ENCODE measurements around the gene CACNA2D1. TPM values are rescaled to one million over a fixed set of nuclear protein-coding genes. Genes with fewer than 3 reads are reported as not detected.

Gene CACNA2D1
- polyA plus RNA-seq, 1 donor, result 33.9 TPM

DNA sequence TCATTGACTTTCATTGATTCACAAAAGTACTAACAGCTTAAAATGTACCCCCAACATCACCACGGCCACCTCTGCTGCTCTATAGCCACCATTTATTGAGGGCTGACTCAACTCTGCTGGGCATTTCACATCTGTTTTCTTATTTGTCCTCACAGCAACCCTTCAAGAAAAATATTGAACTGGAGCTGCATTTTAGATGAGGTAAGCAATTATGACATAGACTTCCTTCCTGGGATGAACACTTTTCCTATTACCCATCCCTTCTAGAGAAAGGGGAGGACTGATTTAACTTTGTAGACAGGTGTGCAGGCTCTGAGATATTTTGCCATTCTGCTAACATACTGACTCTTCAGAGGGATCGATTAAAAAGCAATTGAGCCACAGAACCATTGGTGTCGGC, 217.4 kb downstream of the CACNA2D1 start:
- no peak for DNase-seq

DNA sequence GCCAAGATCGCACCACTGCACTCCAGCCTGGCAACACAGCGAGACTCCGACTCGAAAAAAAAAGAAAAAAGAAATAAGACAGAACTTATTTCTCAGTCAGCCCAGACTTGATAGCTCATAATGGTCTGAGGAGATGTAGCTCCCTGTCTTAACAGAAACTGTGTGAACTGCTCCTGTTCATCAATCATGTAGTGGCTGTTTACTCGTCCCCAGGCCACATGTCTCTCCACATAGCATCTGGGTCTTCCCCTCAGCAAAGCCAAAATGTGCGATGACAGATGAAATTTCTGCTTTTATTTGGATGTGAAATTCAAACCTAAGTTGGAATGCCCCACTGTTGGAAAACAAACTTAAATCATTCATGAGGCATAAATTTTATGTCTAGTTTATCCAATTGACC, 219.0 kb downstream of the CACNA2D1 start:
- DNase-seq, result no peak

DNA sequence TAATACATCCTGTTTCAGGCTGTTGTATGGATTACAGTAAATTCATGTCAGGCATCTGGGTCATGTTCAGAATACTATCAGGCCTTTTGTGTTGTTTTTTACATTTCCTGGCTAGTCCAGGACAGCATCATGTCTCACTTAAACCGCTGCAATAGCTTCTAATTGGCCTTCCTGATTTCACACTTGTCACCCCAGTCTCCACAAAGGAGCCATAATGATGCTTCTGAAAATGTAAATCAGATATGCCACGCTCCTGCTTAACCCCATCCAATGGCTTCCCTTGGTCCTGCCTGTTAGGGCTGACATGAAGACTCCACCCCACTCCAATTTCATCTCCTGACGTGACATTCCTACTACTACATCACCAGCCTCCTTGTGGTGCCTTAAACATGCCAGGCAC, 220.0 kb downstream of the CACNA2D1 start:
- no peak for DNase-seq

DNA sequence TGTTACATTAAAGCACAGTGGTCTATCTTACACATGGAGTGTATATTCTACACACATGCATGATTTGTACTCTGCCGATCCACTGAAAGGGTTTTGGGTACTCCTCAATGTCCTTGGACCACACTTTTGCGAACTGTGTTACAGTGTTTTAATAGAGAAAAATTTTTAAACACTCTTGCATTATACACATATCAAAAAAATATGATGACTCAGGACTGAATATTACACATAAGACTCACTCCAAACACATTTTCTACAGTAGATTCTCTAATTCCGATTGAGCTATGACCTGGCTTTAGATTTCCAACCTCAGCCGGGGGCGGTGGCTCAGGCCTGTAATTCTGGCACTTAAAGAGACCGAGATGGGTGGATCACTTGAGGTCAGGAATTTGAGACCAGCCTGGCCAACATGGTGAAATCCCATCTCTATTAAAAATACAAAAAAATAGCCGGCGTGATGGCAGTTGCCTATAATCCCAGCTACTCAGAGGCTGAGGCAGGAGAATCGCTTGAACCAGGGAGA, 222.4 kb downstream of the CACNA2D1 start:
- DNase-seq, result no peak

DNA sequence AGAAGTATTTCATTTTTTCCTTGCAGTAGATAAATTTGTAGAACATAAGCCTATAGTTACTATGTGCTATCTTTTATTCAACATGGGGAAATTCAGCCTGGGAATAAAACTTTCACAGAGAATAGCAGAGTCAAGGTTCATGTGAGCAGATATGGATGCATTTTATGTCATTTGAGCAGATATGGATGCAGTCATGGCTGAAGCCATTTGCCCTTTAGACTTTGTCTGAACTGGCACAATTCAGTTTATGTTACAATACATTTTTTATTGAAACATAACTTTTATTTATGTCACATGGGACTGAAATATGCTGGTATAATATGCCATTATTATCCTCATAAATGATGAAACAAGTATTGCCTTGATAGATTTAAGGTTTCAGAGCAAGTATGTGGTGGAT, 231.1 kb downstream of the CACNA2D1 start:
- no peak for DNase-seq

DNA sequence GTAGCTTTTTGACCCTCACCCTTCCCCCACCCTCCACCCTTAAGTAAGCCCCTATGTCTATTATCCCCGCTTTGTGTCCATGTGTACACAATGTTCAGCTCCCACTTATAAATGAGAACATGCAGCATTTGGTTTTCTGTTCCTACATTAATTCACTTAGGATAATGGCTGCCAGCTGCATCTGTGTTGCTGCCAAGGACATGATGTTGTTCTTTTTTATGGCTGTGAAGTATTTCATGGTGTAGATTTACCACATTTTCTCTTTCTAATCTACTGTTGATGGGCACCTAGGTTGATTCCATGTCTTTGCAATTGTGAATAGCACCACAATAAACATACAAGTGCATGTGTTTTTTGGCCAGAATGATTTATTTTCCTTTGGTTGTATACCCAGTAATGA, 232.2 kb downstream of the CACNA2D1 start:
- no peak for DNase-seq

DNA sequence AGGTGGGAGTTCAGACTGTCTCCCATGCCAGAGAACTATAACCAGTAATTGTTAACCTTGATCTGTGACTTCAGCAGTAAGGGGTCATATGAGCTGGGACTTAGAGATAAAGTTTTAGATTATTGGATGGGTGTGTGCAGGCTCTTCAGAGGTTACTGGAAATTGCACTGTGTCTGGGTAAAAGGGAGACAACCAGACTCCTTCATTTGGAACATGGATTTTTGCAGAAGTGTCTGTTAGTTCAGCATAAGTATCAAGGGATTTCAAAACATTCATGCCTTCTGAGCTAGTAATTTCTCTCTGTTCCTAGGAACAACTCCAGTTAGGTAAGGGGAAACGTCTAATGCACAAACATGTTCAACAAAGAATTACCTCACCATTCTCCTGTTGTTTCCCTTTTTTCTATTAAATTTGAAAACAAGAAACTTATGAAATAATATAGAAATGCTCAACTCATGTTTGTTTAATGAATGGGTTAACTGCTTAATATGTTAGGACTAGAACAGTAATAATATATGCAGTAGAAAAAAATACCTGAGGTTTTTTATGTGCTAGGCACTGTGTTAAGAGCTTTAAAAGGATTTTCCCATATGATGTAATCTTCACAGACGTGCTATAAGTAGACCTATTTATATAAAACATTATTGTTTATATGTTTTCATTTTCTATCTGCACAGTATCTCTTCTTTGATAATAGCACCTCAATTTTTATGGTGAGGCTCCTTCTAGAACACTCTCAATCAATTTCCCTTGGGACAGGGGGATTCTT, 233.0 kb downstream of the CACNA2D1 start:
- no peak for DNase-seq

DNA sequence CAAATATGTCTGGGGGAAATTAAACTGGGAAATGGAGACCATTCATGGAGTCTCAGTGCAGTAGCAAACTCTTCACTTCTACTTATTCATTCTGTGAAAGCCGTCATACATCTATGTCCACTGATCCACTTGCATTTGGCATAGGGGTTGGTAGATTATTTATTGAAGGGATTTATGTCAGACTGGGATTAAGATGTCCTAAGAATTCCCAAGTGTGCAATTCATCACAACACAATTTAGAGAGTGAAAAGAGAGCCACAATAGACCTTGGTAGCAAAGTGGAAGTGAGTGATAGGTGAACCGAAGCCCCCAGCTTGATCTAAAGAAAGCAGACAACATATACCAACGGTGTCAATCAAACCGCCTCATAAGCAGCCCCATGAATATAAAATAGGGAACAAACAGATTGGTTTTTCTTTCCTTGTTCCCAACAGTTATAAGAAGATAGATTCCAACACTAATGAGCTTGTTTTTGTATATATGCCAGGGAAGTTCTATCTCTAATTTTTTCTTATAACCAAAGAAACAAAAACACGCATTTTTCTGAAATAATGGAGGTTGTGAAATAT, 234.3 kb downstream of the CACNA2D1 start:
- no peak for DNase-seq

DNA sequence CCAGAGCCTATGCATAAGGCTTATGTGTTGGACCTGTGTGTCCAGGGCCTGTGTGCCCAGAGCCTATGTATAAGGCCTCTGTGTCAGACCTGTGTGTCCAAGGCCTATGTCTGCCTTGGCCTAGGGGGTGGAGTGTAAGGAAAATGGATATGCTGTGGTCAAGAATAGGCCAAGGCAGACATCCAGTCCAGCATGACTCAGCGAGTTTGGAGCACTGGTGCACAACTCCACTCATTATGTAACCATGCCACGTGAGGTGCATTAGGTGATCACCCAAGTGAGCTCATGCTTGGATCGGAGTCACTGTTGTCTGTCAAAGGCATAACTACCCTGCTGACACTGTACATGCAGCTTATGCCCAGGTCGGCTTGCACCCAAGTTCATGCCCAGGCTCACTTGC, 238.9 kb downstream of the CACNA2D1 start:
- no peak for DNase-seq

DNA sequence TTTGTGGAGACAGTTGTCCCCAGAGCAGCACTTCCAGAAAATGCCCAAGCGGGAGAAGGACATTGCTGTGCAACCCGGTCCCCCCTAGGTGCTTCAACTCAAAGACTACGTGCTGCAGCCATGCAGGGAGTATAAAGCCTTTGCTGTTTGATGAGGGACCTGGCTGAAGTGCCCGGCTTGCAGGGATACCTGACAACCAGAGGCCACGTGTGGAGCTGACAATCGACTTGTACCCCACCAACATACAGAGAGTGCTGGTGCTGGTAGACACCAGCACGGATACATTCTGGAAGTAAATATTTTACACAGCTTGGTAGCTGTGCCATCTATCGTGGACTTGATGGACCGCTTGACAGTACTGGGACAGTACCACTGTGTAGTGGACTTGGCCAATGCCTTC, 240.6 kb downstream of the CACNA2D1 start:
- no peak for DNase-seq

DNA sequence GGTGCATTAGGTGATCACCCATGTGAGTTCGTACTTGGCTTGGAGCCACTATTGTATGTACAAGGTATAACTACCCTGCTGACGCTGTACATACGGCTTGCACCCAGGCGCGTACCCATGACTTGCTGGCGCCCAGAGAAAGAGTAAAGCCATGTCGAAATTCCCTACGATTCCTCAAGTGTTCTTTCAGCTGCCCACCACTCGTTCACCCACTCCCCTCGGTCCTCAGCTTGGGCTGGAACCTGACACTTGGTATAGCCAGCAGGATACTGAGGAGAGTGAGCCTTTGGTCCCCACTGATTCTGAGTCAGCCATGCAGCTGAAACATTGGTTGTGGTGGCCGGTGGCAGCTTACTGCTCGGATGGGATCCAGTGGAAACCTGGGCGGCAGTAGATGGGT, 241.5 kb downstream of the CACNA2D1 start:
- DNase-seq, result no peak

DNA sequence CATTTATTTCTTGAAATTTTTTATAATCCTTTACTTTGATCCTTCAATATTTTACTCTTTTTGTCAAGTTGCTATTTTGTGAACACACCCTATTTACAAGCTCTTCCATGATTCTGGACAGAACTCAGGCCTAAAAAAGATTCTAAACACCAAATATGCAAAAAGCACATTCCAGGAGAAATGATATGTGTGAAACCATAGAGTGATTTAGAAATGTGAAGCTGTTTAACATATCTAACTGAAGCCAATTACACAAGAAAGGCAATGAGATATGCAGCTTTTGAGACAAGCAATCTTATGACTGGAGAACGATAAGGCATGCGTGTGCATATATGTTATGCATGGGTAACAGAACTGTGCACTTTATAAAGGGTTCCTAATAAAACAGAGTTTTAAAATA, 243.0 kb downstream of the CACNA2D1 start:
- DNase-seq, result no peak

DNA sequence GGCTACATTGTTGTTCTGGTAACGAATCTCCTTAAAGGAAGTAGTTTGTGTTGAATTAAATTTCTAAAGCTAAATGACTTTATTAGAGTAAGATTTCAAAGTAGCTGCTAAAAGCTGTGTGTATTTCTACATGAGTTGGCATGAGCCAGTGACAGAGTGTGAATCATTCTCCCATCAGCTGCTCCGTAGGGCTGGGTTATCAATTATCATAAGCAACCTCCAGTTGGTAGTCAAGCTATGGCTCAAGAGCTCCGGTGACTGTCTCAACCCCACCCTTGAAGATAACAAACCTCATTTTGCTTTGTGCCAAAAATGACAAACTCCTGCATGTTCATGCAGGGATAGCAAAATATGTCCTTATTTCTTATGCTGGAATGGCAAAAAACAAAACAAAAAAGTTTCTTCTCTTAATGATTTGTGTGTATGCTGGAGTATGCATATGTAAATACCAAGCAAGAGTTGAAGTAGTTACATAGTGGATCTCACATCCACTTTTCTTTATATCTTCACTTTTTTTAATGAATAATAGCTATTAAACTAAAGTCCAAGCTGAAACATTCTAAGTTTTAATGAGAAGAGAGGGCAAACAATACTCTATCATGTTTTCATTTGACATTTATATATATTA, 249.4 kb downstream of the CACNA2D1 start:
- DNase-seq, result no peak

DNA sequence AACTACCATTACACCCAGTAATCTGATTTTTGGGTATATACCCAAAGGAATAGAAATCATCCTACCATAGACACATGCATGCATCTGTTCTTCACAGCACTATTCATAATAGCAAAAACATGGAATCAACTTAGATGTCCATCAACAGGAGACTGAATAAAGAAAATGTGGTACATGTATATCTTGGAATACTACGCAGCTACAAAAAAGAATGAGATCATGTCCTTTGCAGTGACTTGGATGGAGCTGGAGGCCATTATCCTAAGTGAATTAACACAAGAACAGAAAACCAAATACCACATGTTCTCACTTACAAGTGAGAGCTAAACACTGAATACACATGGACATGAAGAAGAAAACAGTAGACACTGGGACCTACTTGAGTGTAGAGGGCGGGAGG, 254.9 kb downstream of the CACNA2D1 start:
- no peak for DNase-seq

DNA sequence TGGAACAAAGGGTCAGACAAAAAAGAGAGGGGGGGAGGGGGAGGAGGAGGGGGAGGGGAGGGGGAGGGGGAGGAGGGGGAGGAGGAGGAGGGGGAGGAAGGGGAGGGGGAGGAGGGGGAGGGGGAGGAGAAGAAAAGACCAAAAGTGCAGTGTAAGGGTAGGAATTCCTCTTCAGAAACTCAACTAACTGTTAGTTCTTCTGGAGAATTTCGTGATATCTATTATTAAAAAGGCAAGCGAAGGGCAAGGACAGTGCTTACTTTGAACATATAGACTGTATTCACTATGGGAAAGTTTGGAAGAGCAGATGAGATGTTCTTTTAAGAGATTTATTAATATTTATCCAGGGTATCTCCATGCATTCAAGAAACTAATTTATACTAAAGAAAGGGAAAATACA, 258.1 kb downstream of the CACNA2D1 start:
- DNase-seq, result no peak

DNA sequence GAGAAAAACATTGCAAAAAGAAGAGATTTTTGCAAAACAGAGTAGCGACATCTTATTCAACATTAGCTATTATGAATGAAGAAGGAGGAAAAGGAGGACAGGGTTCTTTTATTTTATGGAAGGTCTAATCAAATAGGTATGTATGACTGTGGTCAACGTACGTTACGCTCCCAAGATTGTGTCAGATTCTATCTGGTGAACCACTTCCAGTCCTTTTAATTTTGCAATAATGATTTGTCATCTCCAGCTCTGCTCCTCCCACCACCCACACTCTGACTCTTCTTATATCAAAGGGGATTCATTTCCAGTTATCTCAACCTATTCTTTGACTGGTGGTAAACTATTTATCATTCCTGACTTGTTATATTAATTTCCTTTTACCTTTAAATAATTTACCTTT, 259.9 kb downstream of the CACNA2D1 start:
- DNase-seq, result no peak

DNA sequence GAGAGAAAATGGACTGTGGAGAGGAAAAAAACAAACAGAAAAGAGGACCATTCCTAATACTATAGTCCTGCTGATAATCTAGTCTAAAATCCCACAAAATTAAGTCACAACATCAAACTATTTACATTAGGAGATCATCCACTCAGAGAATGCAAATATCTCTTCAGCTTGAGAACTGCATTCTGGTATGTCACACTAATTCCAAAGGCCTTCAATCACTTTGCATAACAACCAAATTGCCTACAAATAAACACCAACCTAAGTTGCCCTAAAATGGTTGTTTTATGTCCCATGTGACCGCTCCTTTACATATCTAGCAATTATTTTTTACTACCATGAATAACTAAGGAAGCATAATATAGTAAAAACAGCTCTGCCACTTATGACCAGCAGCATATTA, 264.3 kb downstream of the CACNA2D1 start:
- no peak for DNase-seq

DNA sequence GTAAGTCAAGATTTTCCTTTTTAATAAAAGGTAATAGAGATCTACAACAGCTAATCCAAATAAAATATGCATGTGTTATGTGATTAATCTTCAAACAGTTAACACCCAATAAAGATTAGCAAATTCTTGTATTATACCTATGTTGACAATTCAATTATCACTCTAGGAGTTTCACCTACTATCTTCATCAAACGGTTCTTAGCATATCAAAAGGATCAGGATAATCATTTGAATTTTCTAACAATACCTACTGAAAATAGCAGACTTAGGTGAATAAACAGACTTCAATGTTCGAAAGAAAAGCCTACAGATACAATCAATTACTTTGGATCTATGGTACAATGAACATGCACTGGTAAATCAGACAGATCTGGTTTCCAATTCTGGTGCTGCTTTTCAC, 268.3 kb downstream of the CACNA2D1 start:
- no peak for DNase-seq

DNA sequence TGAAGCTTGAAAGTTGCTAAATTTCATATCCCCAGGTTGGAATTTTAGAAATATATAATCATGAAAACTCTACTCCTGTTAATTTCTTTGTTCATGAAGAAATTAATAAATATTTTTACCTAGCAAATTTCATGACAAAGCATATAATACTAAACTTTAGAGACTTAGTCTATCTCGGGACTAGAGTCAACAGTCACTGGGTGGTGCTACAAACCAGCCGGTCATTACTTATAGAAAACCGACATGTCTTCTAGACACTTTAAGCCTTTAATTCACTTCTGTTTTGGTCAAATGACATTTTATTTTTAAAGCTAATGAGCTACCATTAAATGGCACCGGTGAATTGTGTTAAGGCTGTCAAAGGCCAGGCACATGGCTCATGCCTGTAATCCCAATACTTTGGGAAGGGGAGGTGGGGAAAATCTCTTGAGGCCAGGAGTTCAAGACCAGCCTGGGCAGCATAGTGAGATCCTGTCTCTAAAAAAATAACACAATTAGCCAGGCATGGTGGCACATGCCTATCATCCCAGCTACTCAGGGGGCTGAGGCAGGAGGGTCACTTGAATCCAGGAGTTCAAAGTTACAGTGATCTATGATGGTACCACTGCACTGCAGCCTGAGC, 270.1 kb downstream of the CACNA2D1 start:
- DNase-seq, result no peak

DNA sequence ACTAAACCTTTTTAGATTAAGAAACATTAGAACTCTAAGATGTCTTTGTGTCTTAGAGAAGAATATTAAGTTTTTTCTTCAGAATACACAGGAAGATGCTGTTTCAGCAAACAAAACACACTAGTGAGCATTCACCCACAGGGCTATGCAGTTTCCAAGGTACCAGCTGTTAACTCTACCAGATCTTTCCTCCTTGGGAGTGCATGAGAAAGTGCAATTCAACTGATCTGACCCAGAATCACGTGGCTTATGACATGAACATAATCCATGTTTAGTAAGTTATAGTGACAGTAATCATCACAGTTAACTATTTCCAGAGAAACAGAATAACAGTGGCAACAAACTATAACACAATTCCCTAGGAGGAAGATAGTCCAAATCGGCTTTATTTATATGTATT, 270.7 kb downstream of the CACNA2D1 start:
- DNase-seq, result no peak

DNA sequence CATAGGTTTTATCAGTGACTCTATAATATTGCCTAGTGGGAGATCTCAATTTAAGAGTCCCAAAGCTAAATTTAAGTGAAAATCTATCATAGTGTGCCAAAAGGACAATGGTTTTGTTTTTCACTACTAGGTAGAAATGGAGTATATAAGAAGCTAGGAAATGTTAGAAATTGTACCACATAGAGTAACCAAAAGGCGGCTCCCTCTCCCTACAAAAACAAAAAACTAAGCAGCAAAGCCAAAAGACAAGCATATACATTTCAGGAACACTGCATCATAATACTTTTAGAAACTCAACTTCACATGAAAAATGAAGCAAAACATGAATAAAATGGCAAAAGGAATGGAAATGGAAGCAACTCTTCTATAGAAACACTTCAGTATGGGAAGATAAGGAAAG, 271.6 kb downstream of the CACNA2D1 start:
- DNase-seq, result no peak

DNA sequence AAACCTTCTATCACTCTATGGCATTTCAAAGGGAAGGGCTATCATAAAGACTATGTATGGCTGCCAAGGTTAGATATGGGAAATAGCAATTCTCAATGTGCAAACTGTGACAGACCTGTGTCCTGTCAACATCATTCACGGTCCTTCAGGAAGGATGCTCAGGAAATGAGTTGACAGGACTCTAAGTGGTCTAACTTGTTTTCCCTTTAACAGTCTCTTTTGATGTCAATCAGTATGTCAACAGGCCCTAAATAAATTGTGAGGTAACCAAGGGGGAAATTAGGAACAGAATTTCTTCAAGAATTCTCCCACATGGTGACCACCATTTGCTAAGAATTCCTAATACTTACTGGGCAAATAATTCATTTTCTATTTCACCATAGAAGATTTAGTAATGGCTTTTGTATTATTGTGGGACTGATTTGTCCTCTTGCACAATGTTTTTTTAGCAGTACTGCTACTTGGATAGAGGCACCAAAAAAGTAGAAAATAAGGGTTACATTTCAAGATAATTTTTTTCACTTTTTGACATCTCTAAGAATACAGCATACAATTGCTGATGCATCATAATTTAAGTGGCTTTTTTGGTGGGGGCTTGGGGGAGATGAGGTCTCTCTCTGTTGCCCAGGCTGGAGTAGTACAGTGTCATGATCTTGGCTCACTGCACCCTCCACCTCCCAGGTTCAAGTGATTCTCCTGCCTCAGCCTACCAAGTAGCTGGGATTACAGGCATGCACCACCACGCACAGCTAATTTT, 275.8 kb downstream of the CACNA2D1 start:
- DNase-seq, result no peak
